Kasumi-1 (cell line): ENCODE results near the gene CDCA5.
A peak's percentile ranks its signal among the peaks of the same experiment; 100 is the strongest.
"Not testable (repeated sequence)": the region's sequence is repeated elsewhere in the genome, so short reads cannot be mapped to it uniquely, and the experiment has no call there.

ENCODE experiments used
- DNase-seq, 2 experiments: peaks; one replicate each; lab custom pipeline; 2025; lab: John Stamatoyannopoulos, UW

The CDCA5 gene

DNA sequence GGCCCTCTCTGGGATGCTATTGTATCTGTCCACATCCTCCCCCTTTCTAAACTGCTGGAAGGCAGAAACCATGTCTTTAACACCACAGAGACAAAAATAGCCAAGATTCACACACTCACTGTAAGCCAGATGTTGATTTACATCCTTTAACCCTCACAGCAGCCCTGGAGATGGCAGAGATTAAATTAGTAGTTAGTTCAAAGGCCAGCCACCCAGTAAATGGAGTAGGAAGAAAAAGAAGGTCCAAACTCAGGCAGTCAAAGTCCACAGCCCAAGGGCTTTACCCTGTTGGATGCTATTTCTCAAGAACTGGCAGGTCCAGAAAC is 35.8 kb upstream of the CDCA5 start:
- no peak for DNase-seq

DNA sequence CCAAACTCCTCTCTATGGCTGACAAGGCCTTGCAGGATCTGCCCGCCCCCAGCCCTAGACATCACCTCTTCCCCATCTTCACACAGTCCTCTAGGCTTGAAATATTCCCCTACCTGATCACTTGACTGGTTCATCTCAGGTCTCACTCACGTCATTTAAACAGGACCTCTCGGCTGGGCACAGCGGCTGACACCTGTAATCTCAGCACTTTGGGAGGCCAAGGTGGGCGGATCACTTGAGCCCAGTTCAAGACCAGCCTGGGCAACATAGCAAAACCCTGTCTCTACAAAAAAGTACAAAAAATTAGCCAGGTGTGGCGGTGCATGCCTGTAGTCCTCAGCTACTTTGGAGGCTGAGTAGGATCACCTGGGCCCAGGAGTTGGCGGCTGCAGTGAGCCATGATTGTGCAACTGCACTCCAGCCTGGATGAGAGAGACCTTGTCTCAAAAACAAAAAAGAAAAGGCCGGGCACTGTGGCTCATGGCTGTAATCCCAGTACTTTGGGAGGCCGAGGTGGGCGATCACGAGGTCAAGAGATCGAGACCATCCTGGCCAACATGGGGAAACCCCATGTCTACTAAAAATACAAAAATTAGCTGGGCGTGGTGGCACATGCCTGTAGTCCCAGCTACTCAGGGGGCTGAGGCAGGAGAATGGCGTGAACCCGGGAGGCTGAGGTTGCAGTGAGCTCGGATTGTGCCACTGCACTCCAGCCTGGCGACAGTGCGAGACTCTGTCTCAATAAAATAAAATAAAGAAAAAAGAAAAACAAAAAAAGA is 35.2 kb upstream of the CDCA5 start:
- not testable (repeated sequence) for DNase-seq

DNA sequence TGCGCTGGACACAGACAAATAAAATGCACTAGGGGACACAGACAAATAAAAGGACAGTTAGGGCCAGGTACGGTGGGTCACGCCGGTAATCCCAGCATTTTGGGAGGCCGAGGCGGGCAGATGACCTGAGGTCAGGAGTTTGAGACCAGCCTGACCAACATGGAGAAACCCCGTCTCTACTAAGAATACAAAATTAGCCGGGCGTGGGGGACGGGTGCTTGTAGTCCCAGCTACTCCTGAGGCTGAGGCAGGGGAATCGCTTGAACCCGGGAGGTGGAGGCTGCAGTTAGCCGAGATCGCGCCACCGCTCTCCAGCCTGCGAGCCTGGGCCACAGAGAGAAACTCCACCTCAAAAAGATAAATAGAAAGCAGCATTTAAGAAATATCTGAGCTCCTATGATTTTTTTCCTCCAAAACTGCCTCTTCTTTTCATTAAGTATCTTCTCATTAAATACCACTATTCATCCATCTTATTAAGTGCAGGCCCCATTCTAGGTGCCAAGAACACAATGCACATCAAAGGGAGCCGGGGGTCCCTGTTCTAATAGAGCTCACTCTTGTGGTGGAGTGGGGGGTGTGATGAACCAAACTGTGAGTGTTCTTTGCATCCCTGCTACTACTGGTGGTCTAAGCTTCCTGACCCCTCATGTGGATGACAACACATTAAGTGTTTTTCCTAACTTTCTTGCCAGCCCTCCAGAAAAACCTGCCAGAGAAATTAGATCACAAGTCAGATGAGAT is 34.4 kb upstream of the CDCA5 start:
- no peak for DNase-seq

DNA sequence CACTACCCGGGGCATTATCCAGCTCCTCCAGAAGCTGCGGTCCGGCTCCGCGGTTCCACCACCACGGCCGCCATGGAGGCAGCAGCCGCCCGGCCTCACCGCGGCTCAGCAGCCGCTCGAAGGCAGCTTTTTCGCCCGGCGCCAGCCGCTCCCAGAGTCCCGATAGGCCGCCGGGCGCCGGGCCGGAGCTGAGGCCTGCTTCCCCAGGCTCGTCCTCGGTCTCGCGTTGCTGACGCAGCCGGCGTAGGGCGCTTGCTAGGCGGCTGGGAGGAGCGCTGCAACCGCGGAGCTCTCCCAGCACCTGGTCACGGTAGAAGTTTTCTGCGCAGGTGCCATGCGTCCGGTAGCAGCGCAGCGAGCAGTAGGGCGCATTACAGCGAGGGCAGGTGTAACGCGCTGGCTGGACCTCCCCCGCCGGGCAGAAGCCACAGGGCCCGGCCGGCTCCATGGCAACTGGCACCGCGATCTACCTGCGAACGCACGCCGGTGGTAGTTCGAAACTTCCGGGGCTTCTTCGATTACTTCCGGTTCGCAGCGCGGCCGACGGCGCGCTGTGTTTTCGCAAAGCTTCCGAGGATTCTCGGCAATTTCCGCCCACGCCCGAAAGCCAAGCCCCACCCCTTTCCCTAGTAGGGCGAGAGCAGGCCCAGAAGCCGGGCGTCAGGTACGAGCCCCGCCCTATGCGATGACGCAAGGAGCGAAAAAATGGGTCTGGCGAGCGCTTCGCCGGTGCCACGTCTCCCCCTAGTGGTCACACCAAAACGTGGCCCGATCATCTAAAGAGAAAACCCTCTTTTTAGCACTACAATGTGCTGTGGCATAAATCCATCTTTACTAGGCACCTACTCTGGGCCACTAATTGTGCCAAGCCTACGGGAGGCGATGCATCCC is 33.6 kb upstream of the CDCA5 start, which contains the start of gene ZNHIT2:
TSS of gene ZNHIT2 (minus strand) at position 496 of the 891 bp plus-strand sequence. CDS start at position 448, 48 bp downstream.
- DNase-seq: peak; percentile 97 to 98

DNA sequence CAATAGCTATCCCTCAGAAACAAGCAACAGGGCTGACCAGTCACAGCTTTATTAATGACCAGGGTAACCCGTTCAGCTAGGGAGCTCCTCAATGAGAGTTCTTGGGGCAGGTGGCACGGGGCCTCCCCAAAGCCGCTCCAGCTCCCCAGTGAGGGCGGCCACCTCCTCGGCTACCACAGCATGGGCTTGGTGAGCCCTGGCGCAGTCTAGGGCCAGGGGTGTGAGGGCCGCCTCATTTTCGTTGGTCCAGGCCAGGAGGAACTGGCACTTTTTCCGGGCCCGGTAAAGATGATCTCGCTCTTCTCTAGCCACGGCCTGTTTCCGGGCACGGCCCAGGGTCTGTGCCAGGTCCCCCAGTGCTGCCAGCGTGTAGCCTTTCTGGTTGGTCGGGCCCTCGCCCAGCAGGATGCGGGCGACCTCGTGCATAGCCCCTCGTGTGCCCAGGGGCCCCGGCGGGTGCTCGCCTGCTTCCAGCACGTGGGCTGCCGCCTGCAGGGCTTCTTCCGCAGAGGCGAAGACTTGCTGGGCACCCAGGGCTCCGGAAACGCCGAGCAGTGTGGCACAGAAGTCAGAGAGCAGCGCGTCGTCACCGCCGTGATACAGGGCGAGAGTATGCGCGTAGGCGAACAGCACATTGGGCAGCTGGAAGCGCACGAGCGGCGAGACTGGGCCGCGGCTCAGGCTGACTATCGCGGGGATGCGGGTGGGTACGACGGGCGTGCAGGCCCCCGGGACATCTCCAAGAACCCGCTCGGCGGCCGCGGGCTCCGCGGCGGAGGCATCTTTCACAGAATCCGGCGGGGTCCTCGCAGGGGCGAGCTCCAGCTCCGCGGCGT is 32.7 kb upstream of the CDCA5 start:
- DNase-seq: peak; percentile 26 to 39

DNA sequence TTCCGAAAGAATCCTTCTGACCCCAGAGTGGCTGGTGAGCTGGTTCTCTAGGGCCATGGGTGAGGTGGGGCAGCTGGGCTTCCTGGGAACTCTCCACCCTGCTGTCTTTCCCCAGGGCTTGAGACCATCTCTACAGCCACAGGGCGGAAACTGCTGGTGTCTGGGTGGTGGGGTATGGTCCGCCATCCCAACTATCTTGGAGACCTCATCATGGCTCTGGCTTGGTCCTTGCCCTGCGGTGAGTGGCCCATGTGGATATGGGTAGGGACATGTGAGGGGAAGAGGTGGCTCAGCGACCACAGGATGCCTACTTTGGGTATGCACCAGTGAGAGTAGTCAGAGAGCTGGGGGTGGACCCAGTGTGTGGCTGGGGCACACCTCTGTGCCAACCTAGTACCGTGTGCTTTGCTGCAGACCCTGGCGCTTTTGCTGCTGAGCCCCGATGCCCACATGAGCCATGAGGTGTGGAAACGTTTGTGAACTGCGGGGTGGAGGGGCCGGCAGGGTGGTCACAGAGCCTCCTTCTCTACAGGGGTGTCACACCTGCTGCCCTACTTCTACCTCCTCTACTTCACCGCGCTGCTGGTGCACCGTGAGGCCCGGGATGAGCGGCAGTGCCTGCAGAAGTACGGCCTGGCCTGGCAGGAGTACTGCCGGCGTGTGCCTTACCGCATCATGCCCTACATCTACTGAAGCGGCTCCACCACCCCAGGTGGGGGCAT is 31.7 kb upstream of the CDCA5 start:
- DNase-seq: no peak

DNA sequence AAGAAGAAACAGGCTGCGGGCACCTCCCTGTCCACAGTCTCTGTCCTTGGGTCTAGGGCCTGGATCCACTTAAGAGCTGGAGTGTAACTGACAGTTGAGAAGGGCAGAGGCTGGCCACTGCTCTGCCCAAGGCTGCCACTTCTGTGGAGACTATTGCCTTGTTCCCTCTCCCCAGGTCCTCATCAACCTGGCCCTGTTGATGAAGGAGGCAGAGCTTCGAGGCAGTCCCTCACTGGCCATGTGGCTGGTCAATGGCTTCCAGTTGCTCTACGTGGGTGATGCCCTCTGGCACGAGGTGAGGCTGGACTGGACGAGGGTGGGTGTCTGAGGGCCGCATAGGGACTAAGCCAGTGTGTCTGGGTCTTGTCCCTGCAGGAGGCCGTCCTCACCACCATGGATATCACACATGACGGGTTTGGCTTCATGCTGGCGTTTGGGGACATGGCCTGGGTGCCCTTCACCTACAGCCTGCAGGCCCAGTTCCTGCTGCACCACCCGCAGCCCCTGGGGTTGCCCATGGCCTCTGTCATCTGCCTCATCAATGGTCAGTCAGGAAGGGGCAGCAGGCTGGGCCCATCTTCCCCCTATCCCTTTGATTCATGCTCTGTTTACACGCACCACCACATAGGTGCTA is 30.8 kb upstream of the CDCA5 start:
- no peak for DNase-seq

DNA sequence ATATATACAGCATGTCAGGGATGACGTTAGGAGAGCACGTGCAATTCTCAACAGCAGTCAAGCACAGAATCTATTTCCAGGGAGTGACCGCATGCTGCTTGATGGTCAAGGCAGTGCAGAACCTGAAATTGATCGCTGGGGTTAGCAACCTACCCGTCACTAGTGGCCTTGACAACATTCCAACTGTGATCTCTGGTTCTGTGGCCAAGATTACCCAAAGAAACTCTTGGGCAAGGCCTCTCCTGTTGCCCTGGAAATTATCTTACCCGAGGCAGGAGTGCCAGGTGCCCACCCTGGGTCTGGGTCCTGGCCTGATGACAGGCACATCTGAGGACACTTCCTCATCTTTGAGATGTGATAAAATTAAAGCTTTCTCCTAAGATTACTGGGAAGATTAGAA is 30.0 kb upstream of the CDCA5 start:
- no peak for DNase-seq

DNA sequence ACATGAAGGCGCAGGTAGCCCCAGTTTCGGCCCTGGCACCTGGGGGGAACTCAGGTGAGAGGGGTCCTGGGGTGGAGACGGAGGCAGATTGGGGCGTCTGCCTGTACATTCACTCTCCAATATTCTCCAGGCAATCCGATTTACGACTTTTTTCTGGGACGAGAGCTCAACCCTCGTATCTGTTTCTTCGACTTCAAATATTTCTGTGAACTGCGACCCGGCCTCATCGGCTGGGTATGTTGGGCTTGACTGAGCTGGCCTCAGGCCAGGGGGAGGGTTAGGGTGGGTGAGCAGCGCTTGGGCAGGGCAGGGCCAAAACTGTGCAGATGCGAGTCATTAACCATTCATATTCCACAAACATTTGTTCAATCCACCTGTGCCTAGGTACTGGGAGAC is 29.5 kb upstream of the CDCA5 start:
- no peak for DNase-seq

DNA sequence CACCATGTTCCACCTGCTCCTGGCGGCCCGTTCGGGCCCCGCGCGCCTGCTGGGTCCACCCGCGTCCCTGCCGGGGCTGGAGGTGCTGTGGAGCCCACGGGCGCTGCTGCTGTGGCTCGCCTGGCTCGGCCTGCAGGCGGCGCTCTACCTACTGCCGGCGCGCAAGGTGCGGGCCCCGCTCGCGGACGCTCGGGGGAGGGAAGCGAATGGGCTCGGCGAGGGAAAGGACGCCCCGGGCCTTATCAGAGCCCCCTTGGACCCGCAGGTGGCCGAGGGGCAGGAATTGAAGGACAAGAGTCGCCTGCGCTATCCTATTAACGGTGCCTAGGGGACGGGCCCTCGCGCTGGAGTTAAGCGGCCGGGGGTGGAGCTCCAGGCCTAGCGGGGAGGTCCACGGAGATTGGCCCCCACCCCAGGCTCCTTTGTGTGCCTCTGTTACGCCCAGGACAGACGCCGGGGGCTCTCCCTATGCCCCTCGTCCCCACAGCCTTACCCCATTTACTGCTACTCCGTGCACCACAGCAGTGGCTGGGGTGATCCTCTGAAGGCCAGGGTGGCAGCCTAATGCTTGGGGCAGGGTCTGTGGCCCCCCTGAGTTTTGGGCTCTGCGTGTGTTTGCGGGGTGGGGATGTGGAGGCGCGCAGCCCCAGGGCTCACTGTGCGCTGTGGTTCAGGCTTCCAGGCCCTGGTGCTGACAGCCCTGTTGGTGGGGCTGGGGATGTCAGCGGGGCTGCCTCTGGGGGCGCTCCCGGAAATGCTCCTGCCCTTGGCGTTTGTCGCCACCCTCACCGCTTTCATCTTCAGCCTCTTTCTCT is 28.9 kb upstream of the CDCA5 start:
- peak; percentile 51 to 52 for DNase-seq

DNA sequence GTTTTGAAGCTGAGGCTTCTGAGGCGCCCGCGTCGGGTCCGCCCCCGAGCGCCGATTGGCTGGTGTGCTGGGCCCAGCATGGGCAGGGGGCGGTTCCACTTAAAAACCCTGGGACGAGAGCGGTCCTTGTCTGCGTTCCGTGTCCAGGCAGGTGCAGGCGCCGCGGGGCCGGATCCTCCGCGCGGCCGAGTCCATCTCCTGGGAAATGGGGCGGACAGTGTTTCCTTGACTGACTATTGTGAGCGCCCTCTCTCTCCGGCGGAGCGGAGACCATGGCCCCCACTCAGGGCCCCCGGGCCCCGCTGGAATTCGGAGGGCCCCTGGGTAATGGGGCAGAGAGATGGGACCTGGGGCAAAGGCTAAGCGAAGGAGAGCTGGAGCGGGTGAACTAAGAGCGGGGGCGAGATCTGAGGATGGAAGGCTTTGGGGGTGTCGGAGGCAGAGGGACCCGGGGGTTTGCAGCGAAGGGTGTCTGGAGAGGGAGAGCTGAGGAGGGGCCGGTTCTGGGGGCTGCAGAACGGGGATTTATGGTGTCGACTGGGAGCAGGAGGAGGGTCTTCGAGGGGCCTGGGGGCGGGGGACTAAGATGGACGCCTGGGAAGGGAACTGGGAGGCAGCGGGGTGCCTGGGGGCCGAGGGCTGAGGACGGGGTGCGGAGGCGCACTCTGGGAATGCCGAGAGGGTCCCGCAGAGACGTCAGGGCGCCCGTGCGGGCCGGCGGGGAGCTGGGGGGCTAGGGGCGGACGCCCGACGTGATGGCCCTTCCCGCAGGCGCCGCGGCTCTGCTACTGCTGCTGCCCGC is 28.1 kb upstream of the CDCA5 start, which contains the start of gene TM7SF2:
TSS of gene TM7SF2 (plus strand) at position 129 of the 802 bp plus-strand sequence. CDS start at position 273, 144 bp downstream.
- peak; percentile 85 to 88 for DNase-seq

DNA sequence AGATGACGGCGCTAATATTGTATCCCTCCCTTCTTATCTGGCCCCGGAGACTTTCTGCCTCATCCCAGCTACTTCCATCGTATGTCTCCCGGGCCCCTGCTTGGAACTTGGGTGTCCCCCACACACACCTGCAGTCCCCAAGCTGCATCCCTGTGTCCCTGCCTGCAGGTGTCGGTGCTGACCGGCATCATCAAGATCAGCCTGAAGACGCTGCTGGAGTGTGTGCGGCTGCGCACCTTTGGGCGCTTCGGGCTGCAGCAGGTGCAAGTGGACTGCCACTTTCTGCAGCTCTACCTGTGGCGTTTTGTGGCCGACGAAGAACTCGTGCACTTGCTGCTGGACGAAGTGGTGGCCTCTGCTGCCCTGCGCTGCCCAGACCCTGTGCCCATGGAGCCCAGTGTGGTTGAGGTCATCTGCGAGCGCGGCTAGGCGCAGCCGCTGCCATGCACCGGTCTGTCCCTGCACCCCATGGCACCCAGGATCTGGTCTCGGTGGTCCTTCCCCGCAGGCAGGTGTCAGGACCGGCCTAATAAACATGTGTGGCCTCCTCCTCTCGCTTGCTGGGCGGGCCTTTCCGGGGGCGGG is 27.4 kb upstream of the CDCA5 start:
- DNase-seq: no peak

DNA sequence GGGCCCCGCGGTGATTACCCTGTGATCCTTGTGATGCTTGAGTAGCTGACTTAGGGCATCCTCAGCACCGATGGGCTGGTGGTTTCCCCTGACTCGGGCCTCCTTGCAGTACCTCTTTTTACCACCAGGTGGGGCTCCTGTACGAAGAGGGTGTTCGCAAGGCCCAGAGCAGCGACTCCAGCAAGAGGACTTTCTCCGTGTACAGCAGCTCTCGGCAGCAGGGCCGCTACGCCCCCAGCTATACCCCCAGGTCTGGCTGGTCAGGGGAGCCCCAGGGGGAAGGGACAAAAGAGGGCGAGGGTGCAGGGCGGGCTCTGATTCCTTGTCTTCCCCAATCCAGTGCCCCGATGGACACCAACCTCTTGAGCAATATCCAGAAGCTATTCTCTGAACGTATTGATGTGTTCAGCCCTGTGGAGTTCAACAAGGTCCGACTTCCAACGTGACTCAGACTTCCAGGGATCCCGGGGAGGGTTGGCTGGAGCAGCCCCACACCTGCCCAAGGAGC is 26.6 kb upstream of the CDCA5 start:
- DNase-seq: peak; percentile 91 to 93

DNA sequence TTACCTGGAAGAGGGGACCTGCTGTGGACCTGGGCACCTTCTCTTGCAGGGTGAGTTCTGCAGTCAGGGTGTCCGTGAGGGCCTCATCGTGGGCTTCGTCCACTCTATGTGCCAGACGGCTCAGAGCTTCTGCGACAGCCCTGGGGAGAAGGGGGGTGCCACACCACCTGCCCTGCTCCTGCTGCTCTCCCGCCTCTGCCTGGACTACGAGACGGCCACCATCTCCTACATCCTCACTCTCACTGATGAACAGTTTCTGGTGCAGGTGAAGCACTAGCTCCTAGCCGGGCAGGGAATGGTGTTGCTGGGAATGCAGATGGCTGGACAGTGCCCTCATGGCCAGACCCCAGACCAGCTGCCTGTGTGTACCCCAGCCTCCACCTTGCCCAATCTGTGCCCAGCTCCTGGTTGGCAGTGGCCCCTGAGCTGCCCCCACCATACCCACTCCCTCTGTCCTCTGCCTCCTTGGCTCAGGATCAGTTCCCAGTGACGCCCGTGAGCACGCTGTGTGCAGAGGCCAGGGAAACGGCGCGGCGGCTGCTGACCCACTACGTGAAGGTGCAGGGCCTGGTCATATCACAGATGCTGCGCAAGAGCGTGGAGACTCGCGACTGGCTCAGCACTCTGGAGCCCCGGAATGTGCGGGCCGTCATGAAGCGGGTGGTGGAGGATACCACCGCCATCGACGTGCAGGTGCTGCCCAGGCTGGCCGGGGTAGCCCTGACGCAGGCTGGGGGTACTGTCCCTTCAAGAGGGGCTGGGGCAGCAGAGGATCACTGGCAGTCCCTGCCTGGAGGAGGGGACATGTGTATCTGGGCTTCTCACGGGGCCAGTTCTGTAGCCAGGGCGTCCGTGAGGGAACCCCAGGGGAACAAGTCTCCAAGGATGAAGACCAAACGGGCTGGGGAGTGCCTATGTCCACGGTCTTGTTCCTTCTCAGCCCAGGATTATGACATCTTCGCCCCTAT is 25.7 kb upstream of the CDCA5 start:
- DNase-seq: no peak

DNA sequence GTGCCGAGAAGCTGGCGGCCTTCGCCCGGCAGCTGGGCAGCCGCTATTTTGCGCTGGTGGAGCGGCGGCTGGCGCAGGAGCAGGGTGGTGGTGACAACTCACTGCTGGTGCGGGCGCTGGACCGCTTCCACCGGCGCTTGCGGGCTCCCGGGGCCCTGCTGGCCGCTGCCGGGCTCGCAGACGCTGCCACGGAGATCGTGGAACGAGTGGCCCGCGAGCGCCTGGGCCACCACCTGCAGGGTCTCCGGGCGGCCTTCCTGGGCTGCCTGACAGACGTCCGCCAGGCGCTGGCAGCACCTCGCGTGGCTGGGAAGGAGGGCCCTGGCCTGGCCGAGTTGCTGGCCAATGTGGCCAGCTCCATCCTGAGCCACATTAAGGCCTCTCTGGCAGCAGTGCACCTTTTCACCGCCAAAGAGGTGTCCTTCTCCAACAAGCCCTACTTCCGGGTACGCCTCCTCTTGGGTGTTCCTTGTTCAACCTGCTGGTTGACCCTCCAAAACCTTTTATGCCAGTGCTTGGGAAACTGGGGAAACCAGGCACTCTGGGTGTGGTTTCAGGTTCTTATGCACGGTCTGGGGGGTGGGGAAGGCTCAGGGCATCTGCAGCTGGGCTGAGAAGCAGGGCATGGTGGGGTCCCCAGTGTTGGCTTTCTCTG is 24.8 kb upstream of the CDCA5 start:
- no peak for DNase-seq
